ENCODE measurements around the gene KRTAP4-7. TPM values are rescaled to one million over a fixed set of nuclear protein-coding genes. Genes with fewer than 3 reads are reported as not detected.
"Not testable (repeated sequence)": the region's sequence is repeated elsewhere in the genome, so short reads cannot be mapped to it uniquely, and the experiment has no call there.

The KRTAP4-7 gene
- total RNA-seq, 1 donor from 2014 or later: not detected

DNA sequence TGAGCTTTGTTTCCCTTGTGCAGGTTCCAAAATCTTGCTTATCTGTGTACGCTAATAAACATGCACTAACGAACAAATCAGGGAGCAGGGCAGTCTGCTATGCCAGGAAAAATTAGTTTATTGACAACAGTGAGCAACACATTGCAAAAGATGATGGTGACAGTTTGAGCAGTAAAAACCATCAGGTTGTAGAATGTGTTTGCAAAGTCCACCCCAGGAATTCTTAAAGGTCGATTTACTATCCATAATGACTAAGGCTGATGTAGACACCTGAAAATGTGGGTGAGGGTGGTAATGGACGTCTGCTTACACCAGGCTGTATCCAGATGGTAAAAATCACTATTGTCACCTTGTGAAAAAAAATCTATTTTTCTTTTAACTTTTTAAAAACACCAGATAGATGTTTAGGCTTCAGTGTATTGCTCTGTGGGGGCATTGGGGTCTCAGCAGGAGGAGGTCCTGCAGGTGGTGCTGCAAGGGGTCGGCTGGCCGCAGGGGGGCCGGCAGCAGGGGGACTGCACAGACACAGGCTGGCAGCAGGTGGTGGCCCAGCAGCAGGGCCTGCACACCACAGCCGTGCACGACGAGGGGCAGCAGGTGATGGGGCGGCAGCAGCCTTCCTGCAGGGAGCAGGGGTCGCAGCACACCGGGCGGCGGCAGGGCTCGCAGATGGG lies 18.8 kb upstream of the KRTAP4-7 start:
- not testable (repeated sequence) for DNase-seq (ENCODE audit: low spot score); ATAC-seq

DNA sequence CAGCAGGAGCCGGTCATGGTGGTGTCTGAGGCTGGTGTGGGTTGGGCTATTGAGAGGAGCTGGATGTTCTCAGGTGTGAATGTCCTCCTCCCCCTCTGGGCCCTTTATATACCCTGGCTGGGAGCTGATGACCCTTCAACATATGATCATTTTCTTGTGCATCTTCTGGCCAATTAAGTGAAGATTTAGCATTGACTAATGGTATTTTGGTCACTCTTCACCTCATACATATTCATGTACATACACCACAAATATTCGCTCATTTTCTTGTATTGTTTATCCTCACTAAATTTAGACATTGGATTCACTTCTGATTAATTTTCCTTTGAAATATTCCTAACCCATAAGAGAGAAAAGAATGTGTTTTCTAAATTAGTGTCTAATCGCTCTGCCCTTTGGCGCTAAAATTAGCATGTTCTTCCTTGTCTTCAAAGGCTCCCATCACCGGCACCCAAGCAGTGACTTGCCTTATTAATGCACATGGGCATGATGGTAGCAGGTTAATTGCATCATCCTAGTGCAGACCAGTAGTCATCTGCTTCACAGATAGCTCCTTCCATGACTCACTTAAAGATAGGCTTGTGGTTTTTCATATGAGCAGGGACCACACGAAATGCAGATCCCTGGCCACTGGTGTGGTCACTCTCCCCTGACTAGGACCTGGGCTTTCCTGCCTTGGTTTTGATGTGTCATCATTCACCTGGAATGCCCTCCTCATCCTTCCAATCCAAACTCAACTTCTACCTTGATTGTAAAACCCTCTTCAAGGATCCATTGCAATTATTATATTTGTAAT lies 17.9 kb upstream of the KRTAP4-7 start, which contains the start of gene KRTAP2-4:
Gene KRTAP2-4 (minus strand): TSS at position 51 of the 796 bp plus-strand sequence. CDS start 34 bp downstream, at position 17.
- DNase-seq (ENCODE audit: low spot score) (no peak), ATAC-seq (no peak)

DNA sequence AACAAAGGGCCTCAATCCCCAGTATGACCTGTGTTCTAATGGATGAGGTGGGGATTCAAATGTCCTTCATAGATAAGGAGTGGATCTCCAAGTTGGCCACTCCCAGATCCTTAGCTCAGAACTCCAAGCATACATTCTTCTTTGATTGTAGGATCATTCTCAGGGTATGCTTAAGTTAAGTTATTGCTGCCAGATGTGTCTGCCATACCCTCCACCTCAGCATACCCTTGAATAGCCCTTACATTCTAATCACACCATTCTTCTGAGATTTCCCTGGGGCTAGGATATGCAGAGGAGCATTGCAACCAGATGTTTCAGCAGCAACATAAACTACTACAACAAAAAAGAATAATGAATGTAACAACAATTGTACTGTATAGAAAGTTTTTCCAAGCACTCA lies 16.7 kb upstream of the KRTAP4-7 start:
- DNase-seq (ENCODE audit: low spot score): no peak

DNA sequence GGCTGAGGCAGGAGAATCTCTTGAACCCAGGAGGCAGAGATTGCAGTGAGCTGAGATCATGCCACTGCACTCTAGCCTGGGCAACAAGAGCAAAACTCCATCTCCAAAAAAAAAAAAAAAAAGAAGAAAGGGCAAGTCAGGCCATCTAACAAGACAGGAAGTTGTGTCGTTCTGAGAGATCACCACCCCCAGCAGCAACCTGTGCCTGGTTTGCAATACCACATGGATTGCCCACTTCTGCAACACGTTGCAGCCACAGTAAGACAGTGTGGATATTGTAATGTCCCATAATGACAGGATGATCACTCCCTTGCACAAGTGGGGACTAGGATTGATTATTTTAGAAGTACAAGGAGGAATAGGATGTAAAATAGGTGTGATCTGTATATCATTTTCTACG lies 14.9 kb upstream of the KRTAP4-7 start:
- ATAC-seq: no peak
- no peak for DNase-seq (ENCODE audit: low spot score)

More for the DNA sequence above, 16.7 kb upstream of the KRTAP4-7 start:
- ATAC-seq: no peak

DNA sequence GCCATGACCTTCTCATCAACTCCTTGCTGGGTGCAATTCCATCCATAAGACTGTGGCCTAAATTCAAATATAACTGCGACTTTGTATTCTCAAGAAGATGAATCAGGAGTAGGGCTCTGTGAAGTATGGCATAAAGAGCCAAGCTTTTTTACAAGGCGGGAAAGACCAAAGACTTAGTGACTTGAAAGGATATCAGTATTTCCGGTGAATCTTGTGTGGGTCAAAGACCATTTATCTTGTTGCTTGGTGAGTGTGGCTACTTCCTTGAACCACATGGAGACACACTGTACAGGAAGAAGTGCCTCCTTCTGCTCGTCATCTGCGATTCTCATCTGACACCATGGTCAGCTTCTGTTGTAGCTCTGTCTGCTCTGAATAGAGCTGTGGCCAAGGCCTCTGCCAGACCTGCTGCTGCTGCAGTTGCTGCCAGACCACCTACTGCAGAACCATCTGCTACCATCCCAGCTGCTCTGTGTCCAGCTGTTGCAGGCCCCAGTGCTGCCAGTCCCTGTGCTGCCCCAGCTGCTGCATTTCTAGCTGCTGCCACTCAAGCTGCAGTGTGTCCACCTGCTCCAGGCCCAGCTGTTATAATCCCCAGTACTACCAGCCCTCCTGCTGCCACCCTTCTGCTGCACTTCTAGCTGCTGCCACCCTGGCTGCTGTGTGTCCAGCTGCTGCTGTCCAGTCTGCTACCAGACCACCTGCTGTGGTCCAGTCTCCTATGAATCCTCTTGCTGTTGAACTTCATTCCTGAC lies 12.2 kb upstream of the KRTAP4-7 start:
- DNase-seq (ENCODE audit: low spot score) (no peak), ATAC-seq (no peak)

DNA sequence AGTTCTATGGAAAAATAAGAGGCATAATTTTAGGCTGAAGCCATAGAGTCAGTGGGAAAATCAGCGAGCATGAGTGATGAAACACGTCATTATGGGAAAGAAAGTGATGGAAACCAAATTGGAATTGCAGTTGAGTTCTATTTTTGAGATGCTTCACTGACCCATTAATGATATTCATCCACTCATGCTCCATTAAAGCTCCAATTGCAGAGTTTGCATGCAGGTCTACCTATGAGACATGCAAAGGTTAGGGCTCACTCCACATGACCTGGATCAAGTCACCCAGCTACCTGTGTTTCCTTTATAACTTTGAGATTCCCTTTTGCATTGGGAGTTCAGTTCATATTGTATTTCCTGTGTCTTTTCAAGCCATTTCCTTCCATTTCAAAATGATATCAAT lies 10.3 kb upstream of the KRTAP4-7 start:
- DNase-seq (ENCODE audit: low spot score) (no peak), ATAC-seq (no peak)

DNA sequence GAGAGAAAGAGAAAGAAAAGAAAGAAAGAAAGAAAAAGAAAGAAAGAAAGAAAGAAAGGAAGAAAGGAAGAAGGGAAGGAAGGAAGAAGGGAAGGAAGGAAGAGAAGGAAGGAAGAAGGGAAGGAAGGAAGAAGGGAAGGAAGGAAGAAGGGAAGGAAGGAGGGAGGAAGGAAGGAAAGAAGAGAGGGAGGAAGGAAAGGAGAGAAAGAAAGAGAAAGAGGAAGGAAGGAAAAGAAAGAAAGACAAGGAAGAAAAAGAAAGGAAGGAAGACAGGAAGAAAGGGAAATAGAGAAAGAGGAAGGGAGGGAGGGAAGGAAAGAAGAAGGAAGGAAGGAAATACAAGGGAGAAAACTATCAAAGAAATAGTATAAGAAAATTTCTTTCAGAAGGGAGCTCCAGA lies 7.2 kb upstream of the KRTAP4-7 start:
- ATAC-seq (no peak), DNase-seq (ENCODE audit: low spot score) (no peak)

DNA sequence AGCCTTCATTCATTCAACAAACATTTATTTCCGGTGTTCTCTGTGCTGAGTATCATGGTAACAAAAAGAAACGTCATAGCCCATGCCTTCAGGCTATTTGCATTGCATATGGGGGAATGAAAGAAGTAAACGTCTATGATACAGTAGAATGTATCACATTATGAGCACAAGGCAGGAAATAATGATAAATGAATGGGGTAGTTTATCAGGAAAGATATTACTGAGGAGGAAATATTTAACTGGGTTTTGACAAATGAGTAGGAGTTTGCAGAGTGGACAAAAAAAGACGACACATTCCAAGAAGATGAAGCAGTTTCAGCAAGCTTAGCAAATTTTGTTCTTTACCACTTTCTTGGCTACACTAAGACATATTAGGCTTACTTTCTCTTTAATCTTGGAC lies 1.3 kb upstream of the KRTAP4-7 start:
- DNase-seq (ENCODE audit: low spot score) (no peak), ATAC-seq (no peak)

DNA sequence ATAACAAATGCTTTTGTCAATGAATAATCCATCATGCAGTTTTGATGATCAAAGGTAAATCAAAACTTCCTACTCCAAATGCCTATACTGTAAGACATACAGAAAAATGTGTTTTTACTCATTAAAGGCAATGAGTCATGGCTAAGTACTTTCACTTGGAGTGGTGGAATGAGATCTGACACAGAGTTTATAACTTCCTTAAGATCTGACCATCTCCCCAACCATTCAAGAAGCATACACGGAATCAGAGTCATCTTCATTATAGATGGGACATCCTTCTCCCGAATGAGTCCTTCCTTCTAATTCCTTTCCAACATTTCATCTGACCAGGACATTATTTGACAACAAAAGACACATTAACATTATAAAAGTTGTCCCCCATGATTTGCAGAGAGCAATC lies 523 bp upstream of the KRTAP4-7 start:
- ATAC-seq: not testable (repeated sequence)

DNA sequence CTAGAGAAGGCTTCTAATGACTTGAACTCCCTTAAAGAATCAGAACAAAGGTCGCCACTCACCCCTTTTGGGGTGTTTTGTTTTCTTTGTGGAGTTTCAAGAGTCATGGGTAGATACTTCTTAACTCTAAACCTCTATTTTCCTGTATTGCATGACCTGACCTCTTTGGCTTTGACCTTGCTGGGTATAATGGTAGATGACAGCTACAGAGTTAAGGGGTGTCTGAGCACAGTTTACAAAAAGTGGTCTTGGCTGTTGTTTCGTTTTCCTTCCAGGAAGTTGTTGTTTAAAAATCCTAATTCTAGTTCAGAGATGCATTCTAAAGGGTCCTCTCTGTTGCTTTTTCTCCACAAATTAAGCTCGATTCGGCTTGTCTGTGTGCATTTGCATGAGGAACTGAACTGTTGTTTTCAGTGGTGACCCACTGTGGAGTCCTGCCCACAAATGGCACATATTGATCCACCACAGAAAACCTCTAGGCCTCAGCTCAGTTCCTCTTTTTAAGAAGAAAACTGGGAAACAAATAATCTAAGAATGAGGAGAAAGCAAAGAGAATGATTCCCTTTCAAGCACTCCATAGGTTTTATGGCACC lies 4.9 kb downstream of the KRTAP4-7 start:
- not testable (repeated sequence) for DNase-seq (ENCODE audit: low spot score); ATAC-seq

More for the DNA sequence above, 523 bp upstream of the KRTAP4-7 start:
- not testable (repeated sequence) for DNase-seq (ENCODE audit: low spot score)

DNA sequence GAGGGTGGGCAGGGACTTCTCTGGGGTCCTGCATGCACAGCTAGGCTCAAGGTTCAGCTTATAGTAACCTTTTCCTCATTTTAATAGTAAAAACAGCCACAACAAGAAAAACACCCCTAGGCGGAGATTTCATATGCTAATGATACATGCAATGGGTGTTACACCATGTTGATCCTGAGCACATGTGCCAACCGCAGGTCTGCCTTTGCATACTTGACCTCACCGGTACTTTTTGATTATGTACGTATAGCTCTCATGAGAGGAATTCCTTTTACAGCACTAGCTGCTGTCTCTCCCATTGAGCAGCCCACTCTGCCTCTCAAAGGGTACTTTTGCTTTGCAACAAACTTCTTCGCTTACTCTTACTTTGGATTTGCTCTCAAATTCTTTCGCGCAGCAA lies 12.1 kb downstream of the KRTAP4-7 start:
- no peak for ATAC-seq
- no peak for DNase-seq (ENCODE audit: low spot score)

DNA sequence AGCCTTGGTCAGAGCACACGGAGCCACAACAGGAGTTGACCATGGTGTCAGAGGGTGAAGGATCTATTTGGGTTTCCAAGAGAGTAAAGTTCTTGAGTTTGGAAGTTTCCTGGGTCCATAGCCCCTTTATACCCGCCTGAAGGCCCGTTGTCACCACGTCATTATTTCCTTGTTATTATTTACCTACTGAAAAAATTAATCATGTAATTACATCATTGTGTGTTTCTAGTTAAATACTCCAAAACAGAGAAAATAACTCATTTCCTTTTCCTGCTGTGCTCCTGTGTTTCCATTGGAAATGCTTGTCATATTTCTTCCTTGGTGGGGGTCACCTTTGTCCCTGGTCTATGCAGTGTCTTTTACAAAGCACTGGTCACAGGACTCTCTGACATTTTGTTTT lies 14.1 kb downstream of the KRTAP4-7 start, which contains the start of gene KRTAP4-8:
Gene KRTAP4-8 (minus strand): TSS at position 101 of the 400 bp plus-strand sequence. CDS start 58 bp downstream, at position 43.
- DNase-seq (ENCODE audit: low spot score) (no peak), ATAC-seq (no peak)

DNA sequence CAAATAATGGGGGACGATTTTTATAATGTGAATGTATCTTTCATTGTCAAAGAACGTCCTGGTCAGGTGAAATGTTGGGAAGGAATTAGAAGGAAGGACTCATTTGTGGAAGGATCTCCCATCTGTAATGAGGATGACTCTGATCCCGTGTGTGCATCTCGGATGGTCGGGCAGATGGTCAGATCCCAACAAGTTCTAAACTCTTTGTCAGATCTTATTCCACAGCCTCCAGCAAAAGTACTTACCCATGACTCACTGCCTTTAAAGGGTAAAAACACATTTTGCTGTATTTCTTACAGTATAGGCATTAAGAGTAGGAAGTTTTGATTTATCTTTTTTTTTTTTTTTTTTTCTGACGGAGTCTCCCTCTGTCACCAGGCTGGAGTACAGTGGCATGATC lies 14.5 kb downstream of the KRTAP4-7 start:
- no peak for ATAC-seq

DNA sequence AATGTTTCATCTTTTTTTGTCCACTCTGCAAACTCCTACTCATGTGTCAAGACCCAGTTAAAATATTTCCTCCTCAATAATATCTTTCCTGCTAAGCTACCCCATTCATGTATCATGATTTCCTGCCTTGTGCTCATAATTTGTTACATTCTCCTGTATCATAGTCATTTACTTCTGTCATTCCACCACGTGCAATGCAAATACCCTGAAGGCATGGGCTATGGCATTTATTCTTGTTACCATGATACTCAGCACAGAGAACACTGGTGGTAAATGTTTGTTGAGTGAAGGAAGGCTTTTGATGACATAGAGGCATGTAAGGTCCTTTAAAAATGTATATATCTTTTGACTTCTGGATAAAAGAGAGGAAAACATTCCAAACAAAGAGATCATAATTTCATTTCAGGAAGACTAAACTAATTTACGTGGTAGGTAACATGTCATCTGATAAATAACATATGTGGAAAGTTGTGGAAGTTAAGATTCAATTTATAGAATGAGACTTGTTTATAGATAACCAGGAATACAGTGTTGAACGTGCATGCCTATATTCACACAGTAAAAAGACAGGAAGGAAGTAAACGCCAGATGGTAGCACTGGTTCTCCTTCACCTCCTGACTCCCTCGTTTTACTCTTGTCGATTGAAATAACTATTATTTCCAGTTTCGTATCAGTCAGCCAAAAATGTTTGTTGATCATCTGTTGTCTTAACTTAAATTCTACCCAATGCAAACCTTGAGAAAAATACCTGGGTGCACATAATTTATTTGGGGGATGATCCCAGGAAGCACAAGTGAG lies 15.9 kb downstream of the KRTAP4-7 start:
- ATAC-seq; DNase-seq (ENCODE audit: low spot score): not testable (repeated sequence)

More for the DNA sequence above, 14.5 kb downstream of the KRTAP4-7 start:
- DNase-seq (ENCODE audit: low spot score): no peak

DNA sequence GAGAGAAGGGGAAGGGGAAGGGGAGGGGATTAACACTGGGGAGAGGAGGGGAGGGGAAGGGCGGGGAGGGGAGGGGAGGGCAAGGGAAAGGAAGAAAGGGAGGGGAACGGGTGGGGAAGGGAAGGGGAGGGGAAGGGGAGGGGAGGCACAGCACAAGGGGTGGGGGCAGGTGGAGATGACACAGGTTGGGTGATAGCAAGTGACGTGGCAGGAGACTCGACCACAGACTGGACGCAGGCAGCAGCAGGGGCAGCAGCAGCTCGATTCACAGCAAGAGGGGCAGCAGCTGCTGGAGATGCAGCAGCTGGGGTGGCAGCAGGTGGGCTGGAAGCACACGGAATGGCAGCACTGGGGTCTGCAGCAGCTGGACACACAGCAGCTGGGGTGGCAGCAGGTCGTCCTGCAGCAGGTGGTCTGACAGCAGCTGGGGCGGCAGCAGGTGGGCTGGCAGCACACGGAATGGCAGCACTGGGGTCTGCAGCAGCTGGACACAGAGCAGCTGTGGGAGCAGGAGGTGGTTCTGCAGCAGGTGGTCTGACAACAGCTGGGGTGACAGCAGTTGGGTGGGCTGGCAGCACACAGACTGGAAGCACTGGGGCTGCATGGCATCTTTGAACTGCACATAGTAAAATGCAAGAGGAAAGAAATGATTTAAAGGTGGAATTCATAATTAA lies 17.8 kb downstream of the KRTAP4-7 start, which contains the start of gene KRTAP4-16:
Gene KRTAP4-16 (minus strand): TSS at position 624 of the 674 bp plus-strand sequence. CDS start 0 bp downstream, at position 624.
- no peak for DNase-seq (ENCODE audit: low spot score)
- ATAC-seq: no peak

DNA sequence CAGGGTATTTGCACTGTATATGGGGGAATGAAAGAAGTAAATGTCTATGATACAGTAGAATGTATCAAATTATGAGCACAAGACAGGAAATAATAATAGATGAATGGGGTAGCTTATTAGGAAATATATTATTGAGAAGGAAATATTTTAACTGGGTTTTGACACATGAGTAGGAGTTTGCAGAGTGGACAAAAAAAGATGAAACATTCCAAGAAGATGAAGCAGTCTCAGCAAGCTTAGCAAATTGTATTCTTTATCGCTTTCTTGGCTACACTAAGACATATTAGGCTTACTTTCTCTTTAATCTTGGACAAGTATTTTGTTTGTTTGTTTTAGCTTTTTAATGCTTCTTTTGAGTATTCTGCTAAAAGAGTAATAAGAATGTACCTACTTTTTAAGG lies 19.9 kb downstream of the KRTAP4-7 start:
- ATAC-seq: no peak
- no peak for DNase-seq (ENCODE audit: low spot score)

DNA sequence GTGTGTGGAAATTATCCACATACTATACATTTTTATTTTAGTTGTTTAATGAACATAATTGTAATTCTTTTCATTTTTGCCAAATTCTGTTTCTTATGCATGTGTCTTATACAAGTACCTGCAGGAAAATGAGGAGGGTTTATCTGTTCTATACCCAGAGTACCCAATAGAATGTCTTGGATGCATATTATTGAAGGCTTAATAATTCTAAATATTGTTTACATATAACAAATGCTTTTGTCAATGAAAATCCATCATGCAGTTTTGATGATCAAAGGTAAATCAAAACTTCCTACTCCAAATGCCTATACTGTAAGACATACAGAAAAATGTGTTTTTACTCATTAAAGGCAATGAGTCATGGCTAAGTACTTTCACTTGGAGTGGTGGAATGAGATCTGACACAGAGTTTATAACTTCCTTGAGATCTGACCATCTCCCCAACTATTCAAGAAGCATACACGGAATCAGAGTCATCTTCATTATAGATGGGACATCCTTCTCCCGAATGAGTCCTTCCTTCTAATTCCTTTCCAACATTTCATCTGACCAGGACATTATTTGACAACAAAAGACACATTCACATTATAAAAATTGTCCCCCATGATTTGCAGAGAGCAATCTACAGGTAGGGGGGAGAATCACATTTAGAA lies 20.6 kb downstream of the KRTAP4-7 start:
- not testable (repeated sequence) for ATAC-seq; DNase-seq (ENCODE audit: low spot score)

DNA sequence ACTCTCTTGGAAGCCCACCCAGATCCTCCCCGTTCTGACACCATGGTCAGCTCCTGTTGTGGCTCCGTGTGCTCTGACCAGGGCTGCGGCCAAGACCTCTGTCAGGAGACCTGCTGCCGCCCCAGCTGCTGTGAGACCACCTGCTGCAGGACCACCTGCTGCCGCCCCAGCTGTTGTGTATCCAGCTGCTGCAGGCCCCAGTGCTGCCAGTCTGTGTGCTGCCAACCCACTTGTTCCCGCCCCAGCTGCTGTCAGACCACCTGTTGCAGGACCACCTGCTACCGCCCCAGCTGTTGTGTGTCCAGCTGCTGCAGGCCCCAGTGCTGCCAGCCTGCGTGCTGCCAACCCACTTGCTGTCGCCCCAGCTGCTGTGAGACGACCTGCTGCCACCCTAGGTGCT lies 21.4 kb downstream of the KRTAP4-7 start, which contains the start of gene KRTAP4-9:
Gene KRTAP4-9 (plus strand): TSS at position 43 of the 400 bp plus-strand sequence. CDS start 0 bp downstream, at position 43.
- not testable (repeated sequence) for DNase-seq (ENCODE audit: low spot score); ATAC-seq
